Stimulated activated effector memory CD8-positive, alpha-beta T cell treated with anti-CD3 and anti-CD28 coated beads, Interleukin-12 subunit alpha, Interleukin-12 subunit beta, amount 100 ng/mL, for 72 hours (primary cell): Measurements from ENCODE around the gene DCDC1.
A peak's percentile ranks its signal among the peaks of the same experiment; 100 is the strongest.
"Not testable (repeated sequence)": the region's sequence is repeated elsewhere in the genome, so short reads cannot be mapped to it uniquely, and the experiment has no call there.

Experiments used
- ATAC-seq: fragments of 150-1000 bp; cut with Tn5 transposase; 2 replicates; pipeline ENCODE4 v1.10.0; 2021
- DNase-seq, 2 donors: peaks; one replicate each; pipeline ENCODE4 v3.0.0; 2021 to 2022; ENCODE audit warnings: low spot score in 2 of 2
- H3K27ac Mint-ChIP-seq: one replicate; pipeline ENCODE4 v1.8.0; 2022; ENCODE audit warnings: mild to moderate bottlenecking, mixed read lengths
- H3K36me3 Mint-ChIP-seq: one replicate; pipeline ENCODE4 v1.8.0; 2022; ENCODE audit warnings: mild to moderate bottlenecking, mixed read lengths
- H3K4me1 Mint-ChIP-seq: one replicate; pipeline ENCODE4 v1.8.0; 2022; ENCODE audit warnings: mixed read lengths
- H3K4me3 Mint-ChIP-seq: one replicate; pipeline ENCODE4 v1.8.0; 2022; ENCODE audit warnings: mild to moderate bottlenecking, mixed read lengths
- H3K9me3 Mint-ChIP-seq: one replicate; pipeline ENCODE4 v1.8.0; 2022; ENCODE audit warnings: mixed read lengths

DCDC1 gene

DNA sequence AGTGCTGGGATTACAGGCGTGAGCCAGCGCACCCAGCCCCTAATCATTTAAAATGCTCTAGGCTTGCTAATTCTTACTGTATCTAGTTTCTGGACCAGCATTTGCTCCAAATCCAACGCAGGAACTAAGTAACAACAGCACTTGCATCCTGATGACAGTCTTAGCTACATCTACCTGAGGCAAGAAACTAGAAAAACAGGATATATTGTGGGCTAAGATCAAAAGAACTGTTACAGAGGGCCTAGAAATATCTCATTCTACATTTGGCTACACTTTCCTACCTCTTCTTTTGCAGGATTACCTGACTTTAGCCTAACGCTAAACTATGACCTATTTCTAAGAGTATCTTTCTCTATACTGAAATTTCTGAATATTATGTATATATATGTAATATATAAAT lies 7.8 kb downstream of the DCDC1 start:
- Mint-ChIP-seq H3K9me3 (no peaks in the 10 kb centered on the region), H3K4me1 (peaks cover 7% of the 10 kb centered on the region), H3K27ac (no peak overlapping the region), H3K4me3 (no peak overlapping the region), H3K36me3 (no peaks in the 10 kb centered on the region)
- DNase-seq (no peak), ATAC-seq (no peak)

- ATAC-seq = no peak
- Mint-ChIP-seq H3K27ac (no peak overlapping the region), H3K9me3 (no peaks in the 10 kb centered on the region), H3K4me3 (no peak overlapping the region), H3K4me1 (no peaks in the 10 kb centered on the region), H3K36me3 (no peaks in the 10 kb centered on the region)
- no peak for DNase-seq
These were observed 13.7 kb downstream of the DCDC1 start for GRCh38 chr11:31355817-31356216.

GRCh38 chr11:31355131-31355530 lies 14.4 kb downstream of the DCDC1 start:
- Mint-ChIP-seq H3K9me3 (no peaks in the 10 kb centered on the region), H3K4me1 (no peaks in the 10 kb centered on the region), H3K36me3 (no peaks in the 10 kb centered on the region), H3K27ac (no peak overlapping the region), H3K4me3 (no peak overlapping the region)
- no peak for DNase-seq
- ATAC-seq = no peak

- ATAC-seq = no peak
- no peaks in the 10 kb centered on the region for H3K4me1 Mint-ChIP-seq
- H3K36me3 Mint-ChIP-seq = no peaks in the 10 kb centered on the region
- no peak overlapping the region for H3K4me3 Mint-ChIP-seq
- no peak overlapping the region for H3K27ac Mint-ChIP-seq
- no peaks in the 10 kb centered on the region for H3K9me3 Mint-ChIP-seq
- DNase-seq = no peak
These were observed 18.4 kb downstream of the DCDC1 start for GRCh38 chr11:31351168-31351567.

GRCh38 chr11:31340903-31341572 lies 28.5 kb downstream of the DCDC1 start:
- Mint-ChIP-seq H3K9me3 (no peaks in the 10 kb centered on the region), H3K4me3 (no peak overlapping the region), H3K36me3 (no peaks in the 10 kb centered on the region), H3K4me1 (no peaks in the 10 kb centered on the region), H3K27ac (no peak overlapping the region)
- no peak for ATAC-seq
- no peak for DNase-seq

- Mint-ChIP-seq H3K4me1 (no peaks in the 10 kb centered on the region), H3K9me3 (no peaks in the 10 kb centered on the region), H3K4me3 (no peak overlapping the region), H3K27ac (no peak overlapping the region), H3K36me3 (no peaks in the 10 kb centered on the region)
- ATAC-seq (no peak), DNase-seq (no peak)
These were observed 31.7 kb downstream of the DCDC1 start for GRCh38 chr11:31337806-31338205.

DNA sequence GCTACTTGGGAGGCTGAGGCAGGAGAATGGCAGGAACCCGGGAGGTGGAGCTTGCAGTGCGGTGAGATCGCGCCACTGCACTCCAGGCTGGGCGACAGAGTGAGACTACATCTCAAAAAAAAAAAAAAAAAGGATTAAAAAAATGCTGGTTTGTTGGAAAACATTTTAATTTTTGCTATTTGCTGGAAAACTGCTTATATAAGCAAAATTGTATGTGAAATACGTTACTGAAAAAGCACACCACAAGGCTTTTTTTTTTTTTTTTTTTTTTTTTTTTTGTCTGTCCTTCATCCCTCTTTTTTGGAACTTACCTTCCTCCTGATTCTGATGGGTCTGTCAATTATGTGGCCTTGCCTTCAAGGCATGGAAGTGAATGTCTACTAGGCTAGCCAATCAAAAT lies 40.8 kb downstream of the DCDC1 start:
- Mint-ChIP-seq H3K27ac (no peak overlapping the region), H3K9me3 (no peaks in the 10 kb centered on the region), H3K4me3 (no peak overlapping the region), H3K4me1 (peaks cover 18% of the 10 kb centered on the region), H3K36me3 (no peaks in the 10 kb centered on the region)
- ATAC-seq (no peak), DNase-seq (no peak)

DNA sequence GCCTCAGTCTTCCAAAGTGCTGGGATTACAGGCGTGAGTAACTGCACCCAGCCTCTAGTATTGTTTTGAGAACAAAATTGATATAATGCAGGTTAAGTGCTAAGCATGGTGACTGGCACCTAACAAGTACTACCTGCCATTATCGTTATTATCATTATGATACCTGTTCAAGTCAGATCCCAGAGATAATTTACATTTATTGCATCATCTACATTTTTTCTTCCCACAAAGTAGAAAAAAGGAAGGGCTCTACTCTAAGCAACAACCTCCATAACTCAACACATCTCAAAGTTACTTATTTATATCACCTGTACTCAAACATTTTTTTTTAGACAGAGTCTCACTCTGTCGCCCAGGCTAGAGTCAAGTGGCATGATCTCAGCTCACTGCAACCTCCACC lies 42.1 kb downstream of the DCDC1 start:
- Mint-ChIP-seq H3K27ac (no peak overlapping the region), H3K4me1 (peaks cover 18% of the 10 kb centered on the region), H3K36me3 (no peaks in the 10 kb centered on the region), H3K4me3 (peak overlapping the region; percentile 33), H3K9me3 (no peaks in the 10 kb centered on the region)
- ATAC-seq = no peak
- no peak for DNase-seq

- Mint-ChIP-seq H3K27ac (peak overlapping the region; percentile 24), H3K36me3 (no peaks in the 10 kb centered on the region), H3K4me1 (peaks cover 18% of the 10 kb centered on the region), H3K4me3 (peak overlapping the region; percentile 33), H3K9me3 (peaks cover under 1% of the 10 kb centered on the region)
- ATAC-seq = peak; percentile 21
- no peak for DNase-seq
These were observed 42.9 kb downstream of the DCDC1 start for GRCh38 chr11:31326470-31327148.

DNA sequence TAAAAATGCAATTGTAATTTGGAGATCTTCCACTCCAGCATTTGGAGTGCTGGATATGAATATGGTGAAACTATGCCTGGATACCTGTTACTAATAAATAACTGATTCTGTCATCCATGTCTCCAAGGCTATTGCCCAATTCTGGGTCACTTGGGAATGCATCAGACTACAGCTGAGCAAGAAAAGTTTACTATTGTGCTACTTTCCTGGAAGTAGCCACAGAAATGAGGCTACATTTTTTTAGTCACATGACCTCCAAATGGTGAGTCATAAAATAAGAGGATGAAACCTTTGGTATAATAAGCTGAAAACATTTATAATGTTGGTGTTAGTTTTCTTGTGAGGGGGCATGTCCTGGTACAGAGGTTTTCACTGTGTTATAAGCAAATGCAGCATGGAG lies 44.4 kb downstream of the DCDC1 start:
- Mint-ChIP-seq H3K4me3 (no peak overlapping the region), H3K27ac (no peak overlapping the region), H3K4me1 (peaks cover 18% of the 10 kb centered on the region), H3K9me3 (peaks cover 3% of the 10 kb centered on the region), H3K36me3 (no peaks in the 10 kb centered on the region)
- DNase-seq = no peak
- no peak for ATAC-seq

DNA sequence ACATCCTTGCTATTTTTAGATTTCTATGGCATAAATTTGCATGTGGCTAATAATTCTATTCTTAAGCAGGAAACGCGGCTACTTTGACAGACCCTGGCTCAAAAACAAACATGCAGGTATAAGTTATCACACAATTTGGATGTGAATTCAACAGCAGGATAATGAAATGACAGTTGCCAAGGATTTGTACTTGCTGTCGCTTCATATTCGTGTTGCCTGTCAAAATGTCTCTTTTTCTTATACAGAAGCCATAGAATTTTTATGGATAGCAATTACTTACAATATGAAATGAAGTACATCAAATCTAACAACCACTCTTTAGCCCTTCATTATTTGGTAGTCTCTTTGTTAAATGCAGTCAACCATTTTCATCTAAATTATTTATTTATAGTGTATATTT lies 46.4 kb downstream of the DCDC1 start:
- Mint-ChIP-seq H3K9me3 (peaks cover 3% of the 10 kb centered on the region), H3K4me1 (peaks cover 18% of the 10 kb centered on the region), H3K4me3 (no peak overlapping the region), H3K27ac (no peak overlapping the region), H3K36me3 (no peaks in the 10 kb centered on the region)
- ATAC-seq (no peak), DNase-seq (no peak)

DNA sequence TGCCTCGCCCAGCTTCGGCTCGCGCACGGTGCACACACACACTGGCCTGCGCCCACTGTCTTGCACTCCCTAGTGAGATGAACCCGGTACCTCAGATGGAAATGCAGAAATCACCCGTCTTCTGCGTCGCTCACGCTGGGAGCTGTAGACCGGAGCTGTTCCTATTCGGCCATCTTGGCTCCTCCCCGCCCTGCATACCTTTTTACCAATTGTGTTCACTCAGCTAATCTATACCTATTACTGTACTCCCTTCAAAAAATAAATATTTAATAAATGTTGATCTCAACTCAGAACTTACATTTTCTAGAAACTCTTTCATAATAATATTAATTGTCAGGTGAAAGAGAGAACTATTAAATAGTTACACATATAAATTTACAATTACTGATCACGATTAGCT lies 48.0 kb downstream of the DCDC1 start:
- H3K27ac Mint-ChIP-seq, ATAC-seq, H3K36me3 Mint-ChIP-seq, H3K4me3 Mint-ChIP-seq, DNase-seq, H3K9me3 Mint-ChIP-seq: not testable (repeated sequence)
- H3K4me1 Mint-ChIP-seq = peaks cover 12% of the 10 kb centered on the region

DNA sequence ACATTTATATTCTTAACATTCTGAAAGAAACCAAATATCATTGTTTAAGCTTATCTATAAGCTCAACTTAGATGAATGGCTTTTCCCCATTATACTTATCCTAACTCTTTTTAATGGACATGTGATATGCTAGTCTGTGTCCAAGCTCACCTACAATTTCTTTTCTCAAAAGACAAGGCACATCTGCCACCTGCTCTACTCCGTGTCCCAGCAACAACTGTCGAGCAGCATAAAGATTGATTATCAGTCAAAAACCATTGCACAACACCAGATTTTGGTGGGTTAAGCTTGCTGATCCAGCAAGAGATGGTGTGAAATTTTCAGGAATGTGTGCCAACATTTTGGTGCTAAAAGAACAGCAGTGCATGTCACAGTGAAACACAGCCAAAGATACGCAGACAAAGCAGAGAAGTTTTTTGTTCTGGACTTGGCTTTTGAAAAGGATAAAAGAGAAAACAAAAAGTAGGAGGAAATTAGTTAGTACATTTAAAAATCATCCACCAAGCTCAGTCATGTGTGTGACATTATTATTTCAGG lies 65.8 kb downstream of the DCDC1 start:
- no peak for ATAC-seq
- Mint-ChIP-seq H3K36me3 (no peaks in the 10 kb centered on the region), H3K27ac (no peak overlapping the region), H3K4me3 (no peak overlapping the region), H3K4me1 (no peaks in the 10 kb centered on the region), H3K9me3 (no peaks in the 10 kb centered on the region)
- no peak for DNase-seq

DNA sequence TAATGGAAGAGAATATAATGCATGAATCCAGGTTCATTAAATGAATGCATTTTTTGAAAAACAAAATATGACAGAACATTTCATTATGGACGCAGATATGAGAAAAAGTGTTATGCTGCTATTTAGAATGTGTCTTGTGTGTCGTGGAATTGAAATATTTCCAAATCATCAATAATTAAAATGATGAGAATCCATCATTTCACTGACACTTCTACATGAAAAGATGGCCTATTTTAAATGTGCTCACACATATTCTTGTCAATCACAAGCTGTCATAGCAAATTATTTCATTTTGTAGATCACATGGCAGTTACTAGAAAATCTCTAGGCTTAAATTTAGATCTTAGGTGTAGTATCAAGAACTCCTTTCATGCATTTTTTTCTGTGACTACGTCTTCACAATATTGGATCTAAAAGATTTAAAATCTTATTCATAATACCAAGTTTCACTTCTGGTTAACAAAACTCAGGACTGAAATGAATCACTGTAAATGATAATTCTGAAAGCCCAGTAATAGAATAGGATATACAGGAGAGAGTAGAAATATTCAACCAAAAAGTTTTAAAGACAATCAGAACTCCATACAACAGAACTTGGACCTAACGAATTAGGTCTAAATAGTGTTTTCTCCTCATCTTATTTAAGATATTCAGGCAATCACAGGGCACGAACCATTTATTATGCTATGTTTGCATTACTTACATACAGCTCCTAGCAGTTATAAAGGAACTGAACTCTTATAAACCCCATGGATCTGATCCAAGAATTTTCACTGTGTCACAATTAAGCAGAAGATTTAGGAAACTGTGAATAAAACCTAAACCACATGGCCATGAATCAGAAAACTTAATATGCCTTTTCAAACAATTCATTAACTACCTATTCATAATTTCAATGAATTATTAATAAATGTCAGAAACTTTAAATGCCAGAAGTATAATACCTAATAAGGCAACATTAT lies 67.7 kb downstream of the DCDC1 start:
- no peaks in the 10 kb centered on the region for H3K36me3 Mint-ChIP-seq
- no peaks in the 10 kb centered on the region for H3K4me1 Mint-ChIP-seq
- no peaks in the 10 kb centered on the region for H3K9me3 Mint-ChIP-seq
- no peak overlapping the region for H3K27ac Mint-ChIP-seq
- DNase-seq = no peak
- H3K4me3 Mint-ChIP-seq = no peak overlapping the region
- ATAC-seq = no peak

GRCh38 chr11:31295308-31295707 lies 74.2 kb downstream of the DCDC1 start:
- DNase-seq = no peak
- ATAC-seq = no peak
- Mint-ChIP-seq H3K27ac (no peak overlapping the region), H3K9me3 (no peaks in the 10 kb centered on the region), H3K4me3 (no peak overlapping the region), H3K36me3 (no peaks in the 10 kb centered on the region), H3K4me1 (no peaks in the 10 kb centered on the region)
